SK-N-MC (cell line): ENCODE measurements around the gene SLCO2B1.

ENCODE experiments used
- DNase-seq: peaks from one replicate; pipeline ENCODE4 v3.0.0-alpha.2; 2011; ENCODE audit warnings: low read depth, low spot score
- H3K27ac ChIP-seq: fragments of 200-600 bp; sonication (generic); 2 replicates; pipeline ENCODE4 v1.5.1; 2016; ENCODE audit warnings: mixed run types
- H3K36me3 ChIP-seq: fragments of 200-600 bp; sonication (generic); 2 replicates; pipeline ENCODE4 v1.6.1; 2017; ENCODE audit warnings: antibody characterized with exemption, low read length, mixed read lengths; ENCODE audit not compliant: insufficient read depth
- H3K4me3 ChIP-seq: fragments of 200-600 bp; sonication (generic); 2 replicates; pipeline ENCODE4 v1.5.1; 2016
- H3K9ac ChIP-seq: fragments of 200-600 bp; sonication (generic); 2 replicates; pipeline ENCODE4 v1.8.0; 2017; ENCODE audit warnings: mixed run types, mixed read lengths; ENCODE audit not compliant: insufficient read length
- H3K9me3 ChIP-seq: fragments of 200-600 bp; sonication (generic); 2 replicates; pipeline ENCODE4 v1.6.1; 2017; ENCODE audit warnings: low read depth, mild to moderate bottlenecking, antibody characterized with exemption, low read length, moderate library complexity, mixed read lengths
- EZH2 ChIP-seq: fragments of 200-600 bp; sonication (generic); IDR thresholded peaks from one replicate; pipeline ENCODE4 v1.6.1; 2017; ENCODE audit warnings: antibody characterized with exemption
- FOXP2 ChIP-seq: optimal IDR thresholded peaks from 2 replicates; pipeline ENCODE3; 2011; ENCODE audit warnings: mild to moderate bottlenecking, moderate library complexity; ENCODE audit not compliant: insufficient read depth; ENCODE audit errors: extremely low read length, control extremely low read depth
- POLR2AphosphoS5 ChIP-seq: IDR thresholded peaks from 2 replicates; pipeline ENCODE4 v1.6.1; 2012; ENCODE audit warnings: mild to moderate bottlenecking, low read depth, low read length, borderline replicate concordance

SLCO2B1 gene

GRCh38 chr11:75241036-75241905, 90.4 kb downstream of the SLCO2B1 start:
- no peak for TF ChIP-seq POLR2AphosphoS5
- TF ChIP-seq EZH2 = no peak
- no peak for TF ChIP-seq FOXP2
- no peak overlapping the region for H3K27ac ChIP-seq
- H3K9me3 ChIP-seq = no peaks in the 10 kb centered on the region
- H3K36me3 ChIP-seq = no peaks in the 10 kb centered on the region
- H3K9ac ChIP-seq = no peak overlapping the region
- H3K4me3 ChIP-seq = peak overlapping the region; percentile 76
- no peak for DNase-seq

DNA sequence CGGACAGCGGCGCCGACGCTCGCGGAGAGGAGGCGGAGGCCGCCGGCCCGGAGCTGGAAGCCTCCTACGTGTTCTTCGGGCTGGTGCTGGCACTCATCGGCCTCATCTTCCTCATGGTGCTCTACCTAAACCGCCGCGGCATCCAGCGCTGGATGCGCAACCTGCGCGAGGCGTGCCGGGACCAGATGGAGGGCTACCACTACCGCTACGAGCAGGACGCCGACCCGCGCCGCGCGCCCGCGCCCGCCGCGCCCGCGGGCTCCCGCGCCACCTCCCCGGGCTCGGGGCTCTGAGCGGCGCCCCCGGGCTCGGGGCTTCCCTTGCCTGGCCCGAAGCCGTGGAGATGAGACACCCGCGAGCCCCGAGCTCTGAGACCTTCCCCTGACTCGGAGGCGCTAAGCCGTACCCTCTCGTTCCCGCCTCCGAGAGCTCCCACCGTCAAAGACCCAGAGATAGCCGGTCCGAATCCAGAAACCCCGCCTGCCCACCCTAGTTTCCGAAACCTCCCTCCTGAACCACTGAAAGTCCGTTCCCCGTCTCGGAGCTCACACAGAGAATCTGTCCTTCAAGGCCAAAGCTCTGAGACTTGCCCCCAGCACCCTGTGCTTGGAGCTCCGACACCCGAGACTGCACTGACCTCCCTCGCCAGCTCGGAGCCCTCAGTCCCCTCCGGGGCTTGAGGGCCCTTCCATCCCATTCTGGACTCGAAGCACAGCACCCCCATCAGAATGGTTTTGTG, 91.2 kb downstream of the SLCO2B1 start:
- TF ChIP-seq EZH2 = no peak
- TF ChIP-seq POLR2AphosphoS5 = no peak
- no peak for TF ChIP-seq FOXP2
- no peaks in the 10 kb centered on the region for H3K9me3 ChIP-seq
- DNase-seq = no peak
- no peak overlapping the region for H3K27ac ChIP-seq
- H3K36me3 ChIP-seq = no peaks in the 10 kb centered on the region
- H3K4me3 ChIP-seq = peak overlapping the region; percentile 76
- no peak overlapping the region for H3K9ac ChIP-seq

- TF ChIP-seq EZH2 = no peak
- TF ChIP-seq POLR2AphosphoS5 = no peak
- TF ChIP-seq FOXP2 = no peak
- no peak overlapping the region for H3K9ac ChIP-seq
- H3K4me3 ChIP-seq = no peak overlapping the region
- no peak overlapping the region for H3K27ac ChIP-seq
- no peaks in the 10 kb centered on the region for H3K36me3 ChIP-seq
- DNase-seq = no peak
- H3K9me3 ChIP-seq = no peaks in the 10 kb centered on the region
These were observed 92.1 kb downstream of the SLCO2B1 start for GRCh38 chr11:75242722-75243600.

DNA sequence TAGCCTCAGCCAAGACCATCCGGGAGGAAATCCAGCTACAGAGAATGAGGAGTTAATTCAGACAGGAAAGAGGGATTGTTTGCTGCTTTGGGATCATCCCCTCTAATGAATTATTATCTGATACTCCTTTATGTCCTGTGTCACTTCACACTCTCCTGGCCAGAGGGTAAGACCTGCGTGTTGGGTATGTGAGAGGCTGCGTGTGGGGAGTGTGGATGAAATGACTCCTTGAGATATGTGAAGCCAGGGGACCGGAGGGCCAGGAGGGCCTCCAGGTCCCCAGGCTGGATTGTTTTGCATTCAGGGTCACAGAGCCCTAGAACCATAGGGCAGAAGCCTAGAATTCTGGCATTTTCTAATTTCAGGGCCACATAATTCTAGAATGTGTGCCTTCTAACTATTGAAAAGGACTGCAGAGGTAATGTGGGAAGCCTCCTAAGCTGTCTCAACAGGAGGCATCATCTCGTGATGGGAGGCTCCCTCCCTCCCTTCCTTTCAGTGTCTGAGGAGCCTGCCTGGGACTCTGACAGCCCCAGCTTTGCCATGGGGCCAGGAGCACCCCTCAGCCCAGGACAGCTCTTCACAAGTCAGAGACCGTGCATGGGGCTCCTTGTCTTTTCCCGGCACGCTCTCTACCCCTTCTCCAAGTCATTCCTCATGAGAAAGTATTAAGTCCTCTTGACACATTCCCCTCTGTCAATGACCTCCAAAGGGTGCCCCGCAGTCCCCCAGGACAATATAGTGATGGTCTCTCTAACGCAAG, 93.3 kb downstream of the SLCO2B1 start:
- DNase-seq = no peak
- Histone ChIP-seq H3K4me3 (no peak overlapping the region), H3K9me3 (no peaks in the 10 kb centered on the region), H3K27ac (no peak overlapping the region), H3K9ac (no peak overlapping the region), H3K36me3 (no peaks in the 10 kb centered on the region)
- no peak for TF ChIP-seq EZH2
- TF ChIP-seq POLR2AphosphoS5 = no peak
- TF ChIP-seq FOXP2 = no peak

- H3K9me3 ChIP-seq = no peaks in the 10 kb centered on the region
- no peak overlapping the region for H3K4me3 ChIP-seq
- DNase-seq = no peak
- no peak overlapping the region for H3K27ac ChIP-seq
- no peaks in the 10 kb centered on the region for H3K36me3 ChIP-seq
- TF ChIP-seq FOXP2 (no peak), POLR2AphosphoS5 (no peak), EZH2 (no peak)
- H3K9ac ChIP-seq = no peak overlapping the region
These were observed 94.6 kb downstream of the SLCO2B1 start for GRCh38 chr11:75245356-75246005.

DNA sequence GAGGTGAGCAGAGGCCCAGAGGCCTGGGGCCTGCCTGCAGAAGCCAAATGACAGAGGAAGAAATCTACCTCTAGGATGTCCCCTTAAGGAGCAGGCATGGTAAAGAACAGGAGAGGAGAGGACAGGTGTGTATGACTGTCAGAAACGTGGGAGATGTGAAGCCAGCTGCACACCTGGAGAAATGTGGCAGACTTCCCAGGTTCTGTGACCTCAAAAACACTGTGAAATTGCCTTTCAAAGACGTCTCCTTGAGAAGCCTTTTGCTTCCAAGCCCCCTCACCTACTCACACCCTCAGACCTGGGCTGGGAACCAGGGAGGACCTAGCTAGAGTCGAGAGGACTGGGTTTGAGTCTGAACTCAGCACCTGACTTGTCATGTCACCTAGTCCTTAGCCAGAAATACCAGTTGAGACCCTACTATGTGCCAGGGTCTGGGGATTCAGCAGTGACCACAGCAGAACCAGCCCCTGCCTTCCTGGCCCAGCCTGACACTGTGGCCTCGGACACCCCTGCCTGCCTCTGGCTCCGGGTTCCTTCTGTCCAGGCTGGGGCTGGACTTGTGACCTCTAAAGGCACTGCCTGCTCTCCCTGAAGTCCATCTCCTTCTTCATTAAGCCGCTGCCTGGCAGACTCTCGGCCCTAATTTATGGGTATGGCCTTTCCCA, 95.2 kb downstream of the SLCO2B1 start:
- Histone ChIP-seq H3K27ac (no peak overlapping the region), H3K36me3 (no peaks in the 10 kb centered on the region), H3K9ac (no peak overlapping the region), H3K9me3 (no peaks in the 10 kb centered on the region), H3K4me3 (no peak overlapping the region)
- TF ChIP-seq POLR2AphosphoS5 (no peak), FOXP2 (no peak), EZH2 (no peak)
- no peak for DNase-seq
